T-helper 2 cell treated with Interferon-gamma antibody and Interleukin-4, amounts not matched to agents 5 μg/mL and 100 μg/mL, for 36 hours (primary cell): ENCODE results near the gene DCAF15.
"Not testable (repeated sequence)": the region's sequence is repeated elsewhere in the genome, so short reads cannot be mapped to it uniquely, and the experiment has no call there.

Experiments
- DNase-seq: peaks from one replicate; pipeline ENCODE4 v3.0.0; 2021; ENCODE audit warnings: low spot score
- H3K27ac Mint-ChIP-seq: one replicate; pipeline ENCODE4 v1.8.0; 2021; ENCODE audit warnings: mild to moderate bottlenecking, mixed read lengths
- H3K27me3 Mint-ChIP-seq: one replicate; pipeline ENCODE4 v1.8.0; 2021; ENCODE audit warnings: low read depth, mixed read lengths
- H3K36me3 Mint-ChIP-seq: one replicate; pipeline ENCODE4 v1.8.0; 2021; ENCODE audit warnings: low read depth, mixed read lengths
- H3K4me1 Mint-ChIP-seq: one replicate; pipeline ENCODE4 v1.8.0; 2021; ENCODE audit warnings: low read depth, mixed read lengths
- H3K4me3 Mint-ChIP-seq: one replicate; pipeline ENCODE4 v1.8.0; 2022; ENCODE audit warnings: mild to moderate bottlenecking, moderate library complexity, mixed read lengths
- H3K9me3 Mint-ChIP-seq: one replicate; pipeline ENCODE4 v1.8.0; 2021; ENCODE audit warnings: mixed read lengths

The DCAF15 gene

GRCh38 chr19:13968999-13969398 is 16.7 kb downstream of the DCAF15 start:
- no peak overlapping the region for H3K27ac Mint-ChIP-seq
- no peaks in the 10 kb centered on the region for H3K27me3 Mint-ChIP-seq
- H3K36me3 Mint-ChIP-seq, result peaks cover 16% of the 10 kb centered on the region
- DNase-seq, result no peak
- no peak overlapping the region for H3K4me3 Mint-ChIP-seq
- H3K4me1 Mint-ChIP-seq, result peaks cover 2% of the 10 kb centered on the region
- H3K9me3 Mint-ChIP-seq, result no peaks in the 10 kb centered on the region

DNA sequence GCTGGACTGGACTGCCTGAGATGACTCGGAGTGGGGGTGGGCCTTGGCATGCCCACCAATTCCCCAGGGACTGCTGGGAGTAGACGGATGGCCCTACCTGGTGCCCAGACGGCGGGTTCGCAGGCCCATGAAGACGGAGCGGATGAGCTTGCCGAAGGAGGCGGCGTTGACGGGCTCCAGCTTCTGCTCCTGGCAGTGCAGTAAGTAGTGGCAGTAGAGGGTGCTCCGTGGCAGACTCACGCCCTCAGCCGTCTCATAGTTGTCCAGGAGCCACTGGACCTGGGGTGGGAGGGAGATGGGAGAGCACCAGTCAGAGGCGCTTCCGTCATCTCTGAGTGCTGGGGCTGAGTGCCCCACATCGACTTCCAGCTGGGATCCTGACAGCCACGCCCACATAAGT is 17.6 kb downstream of the DCAF15 start:
- Mint-ChIP-seq H3K27me3 (no peaks in the 10 kb centered on the region), H3K27ac (no peak overlapping the region), H3K4me1 (peaks cover 7% of the 10 kb centered on the region)

GRCh38 chr19:13971868-13972267 is 19.6 kb downstream of the DCAF15 start:
- not testable (repeated sequence) for H3K4me3 Mint-ChIP-seq, H3K27me3 Mint-ChIP-seq, H3K9me3 Mint-ChIP-seq, DNase-seq, H3K27ac Mint-ChIP-seq, H3K4me1 Mint-ChIP-seq
- H3K36me3 Mint-ChIP-seq, result peaks cover 17% of the 10 kb centered on the region

More for the DNA sequence above, 17.6 kb downstream of the DCAF15 start:
- DNase-seq, result no peak
- Mint-ChIP-seq H3K36me3 (peaks cover 18% of the 10 kb centered on the region), H3K4me3 (no peak overlapping the region), H3K9me3 (no peaks in the 10 kb centered on the region)

- Mint-ChIP-seq H3K4me1 (peaks cover 7% of the 10 kb centered on the region), H3K36me3 (peaks cover 17% of the 10 kb centered on the region), H3K9me3 (no peaks in the 10 kb centered on the region), H3K4me3 (no peak overlapping the region), H3K27me3 (no peaks in the 10 kb centered on the region), H3K27ac (no peak overlapping the region)
- DNase-seq, result no peak
These were observed 20.3 kb downstream of the DCAF15 start for GRCh38 chr19:13972368-13973155.

DNA sequence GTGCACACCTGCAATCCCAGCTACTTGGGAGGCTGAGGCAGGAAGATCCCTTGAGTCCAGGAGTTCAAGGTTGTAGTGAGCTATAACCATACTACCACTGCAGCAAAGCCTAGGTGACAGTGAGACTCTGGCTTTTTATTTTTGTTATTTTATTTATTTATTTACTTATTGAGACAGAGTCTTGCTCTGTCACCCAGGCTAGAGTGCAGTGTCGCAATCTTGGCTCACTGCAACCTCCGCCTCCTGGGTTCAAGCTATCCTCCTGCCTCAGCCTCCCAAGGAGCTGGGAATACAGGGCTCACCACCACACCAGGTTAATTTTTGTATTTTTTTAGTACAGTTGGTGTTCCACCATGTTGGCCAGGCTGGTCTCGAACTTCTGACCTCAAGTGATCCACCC is 21.2 kb downstream of the DCAF15 start:
- H3K27me3 Mint-ChIP-seq, H3K4me1 Mint-ChIP-seq, H3K4me3 Mint-ChIP-seq, H3K9me3 Mint-ChIP-seq, DNase-seq, H3K27ac Mint-ChIP-seq: not testable (repeated sequence)
- peaks cover 17% of the 10 kb centered on the region for H3K36me3 Mint-ChIP-seq

GRCh38 chr19:13974073-13974472 is 21.8 kb downstream of the DCAF15 start:
- H3K4me3 Mint-ChIP-seq, result no peak overlapping the region
- no peak for DNase-seq
- peak overlapping the region; percentile 16 for H3K27ac Mint-ChIP-seq
- H3K9me3 Mint-ChIP-seq, result no peaks in the 10 kb centered on the region
- peaks cover 7% of the 10 kb centered on the region for H3K4me1 Mint-ChIP-seq
- H3K27me3 Mint-ChIP-seq, result no peaks in the 10 kb centered on the region
- H3K36me3 Mint-ChIP-seq, result peaks cover 12% of the 10 kb centered on the region

DNA sequence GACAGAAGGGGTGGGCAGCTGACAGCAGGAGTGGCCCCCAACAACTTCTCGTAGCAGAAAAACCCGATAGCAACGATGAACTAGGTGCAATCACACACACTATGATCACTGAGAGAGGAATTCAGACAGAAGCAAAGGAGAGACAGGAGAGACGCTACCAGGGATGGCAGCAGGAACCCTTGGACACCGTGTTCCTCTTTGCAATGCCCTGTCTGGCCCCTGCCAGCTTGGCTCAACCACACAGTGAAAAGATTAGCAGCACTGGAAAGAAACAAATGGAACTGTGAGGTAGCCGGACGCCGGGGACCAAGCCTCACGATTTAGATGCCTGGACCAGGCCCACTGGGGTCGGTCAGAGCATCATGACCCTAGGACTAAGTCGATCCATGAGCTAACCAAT is 23.6 kb downstream of the DCAF15 start:
- no peak for DNase-seq
- Mint-ChIP-seq H3K27ac (peak overlapping the region; percentile 1), H3K9me3 (no peaks in the 10 kb centered on the region), H3K36me3 (peaks cover 11% of the 10 kb centered on the region), H3K4me3 (no peak overlapping the region), H3K27me3 (no peaks in the 10 kb centered on the region), H3K4me1 (peaks cover 7% of the 10 kb centered on the region)

DNA sequence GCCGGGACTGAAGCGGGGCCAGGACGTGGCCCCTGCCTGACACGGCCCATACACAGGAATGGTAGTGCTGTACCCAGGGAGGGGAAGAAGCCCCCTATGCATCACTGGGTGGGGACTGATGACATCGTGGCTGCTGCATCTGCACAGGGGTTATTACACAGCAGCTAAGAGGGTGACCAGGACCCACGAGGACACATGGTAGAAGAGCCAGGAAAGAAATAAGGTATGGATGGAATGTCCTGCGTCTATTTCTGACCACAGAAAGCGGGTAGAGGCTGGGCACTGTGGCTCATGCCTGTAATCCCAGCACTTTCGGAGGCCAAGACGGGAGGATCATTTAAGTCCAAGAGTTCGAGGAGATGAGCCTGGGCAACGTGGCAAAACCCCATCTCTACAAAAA is 24.1 kb downstream of the DCAF15 start:
- Mint-ChIP-seq H3K27ac (peak overlapping the region; percentile 1), H3K36me3 (peaks cover 11% of the 10 kb centered on the region), H3K27me3 (no peaks in the 10 kb centered on the region), H3K4me1 (peaks cover 7% of the 10 kb centered on the region), H3K4me3 (no peak overlapping the region), H3K9me3 (no peaks in the 10 kb centered on the region)
- DNase-seq, result no peak

DNA sequence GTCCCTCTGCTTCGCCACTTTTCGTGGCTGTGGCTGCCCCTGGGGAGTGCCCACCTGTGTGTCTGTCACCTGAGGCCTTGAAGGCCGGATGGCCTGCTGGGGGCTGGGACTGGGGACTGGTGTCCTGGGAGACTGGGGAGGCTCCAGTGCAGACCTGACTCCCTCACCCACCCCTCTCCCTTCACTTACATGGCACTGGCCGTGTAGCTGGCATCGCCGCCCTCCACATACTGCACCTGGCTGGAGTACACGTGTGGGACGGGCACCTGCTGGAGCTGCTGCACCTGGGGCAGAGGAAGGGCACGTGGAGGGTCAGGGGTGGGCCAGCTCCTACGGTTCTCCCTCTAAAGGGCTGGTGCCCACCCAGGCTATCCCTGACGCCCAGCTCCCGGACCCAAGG is 25.5 kb downstream of the DCAF15 start:
- no peak overlapping the region for H3K27ac Mint-ChIP-seq
- DNase-seq, result no peak
- H3K4me1 Mint-ChIP-seq, result peaks cover 14% of the 10 kb centered on the region
- no peak overlapping the region for H3K4me3 Mint-ChIP-seq
- peaks cover 11% of the 10 kb centered on the region for H3K36me3 Mint-ChIP-seq
- no peaks in the 10 kb centered on the region for H3K9me3 Mint-ChIP-seq
- no peaks in the 10 kb centered on the region for H3K27me3 Mint-ChIP-seq

DNA sequence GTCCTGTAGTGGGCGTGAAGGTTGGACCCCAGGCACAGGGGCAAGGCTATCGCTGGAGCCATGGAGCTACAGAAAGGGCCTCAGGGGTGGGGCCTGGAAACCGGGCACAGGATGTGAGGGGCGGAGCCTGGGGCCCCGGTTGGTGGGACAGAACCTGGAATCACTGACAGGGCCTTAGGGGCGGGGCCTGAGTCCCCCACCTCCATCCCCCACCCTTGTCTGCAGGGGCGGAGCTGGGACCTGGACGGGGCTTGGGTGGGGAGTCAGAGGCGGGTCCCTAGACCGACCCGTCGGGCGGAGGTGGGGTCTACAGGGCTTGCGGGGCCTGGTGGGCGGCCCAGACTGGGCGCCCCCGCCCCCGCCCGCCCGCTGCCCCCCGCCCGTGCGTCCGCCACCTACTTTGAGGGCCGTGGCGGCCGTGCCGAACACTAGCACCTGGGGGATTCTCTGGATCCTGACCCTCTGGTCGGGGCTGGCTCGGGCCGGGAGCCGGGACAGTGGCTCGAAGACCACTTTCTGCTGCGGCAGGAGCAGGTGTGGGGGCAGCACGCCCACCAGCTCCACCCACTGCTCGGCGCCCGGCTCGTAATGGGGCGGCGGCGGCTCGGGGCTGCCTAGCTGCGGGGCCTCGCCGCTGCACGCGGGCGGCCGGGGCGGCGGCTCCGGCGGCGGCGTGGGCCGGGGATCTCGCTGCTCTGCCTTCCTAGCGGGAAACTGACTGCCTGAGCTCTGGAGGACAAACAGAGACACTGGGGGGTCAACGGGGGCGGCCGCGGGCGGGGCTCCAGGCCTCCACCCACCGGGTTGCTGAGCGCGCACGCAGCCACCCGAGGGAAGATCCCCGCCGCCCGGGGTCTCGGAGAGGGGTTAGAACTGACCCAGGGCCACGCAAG is 26.3 kb downstream of the DCAF15 start:
- no peak for DNase-seq

DNA sequence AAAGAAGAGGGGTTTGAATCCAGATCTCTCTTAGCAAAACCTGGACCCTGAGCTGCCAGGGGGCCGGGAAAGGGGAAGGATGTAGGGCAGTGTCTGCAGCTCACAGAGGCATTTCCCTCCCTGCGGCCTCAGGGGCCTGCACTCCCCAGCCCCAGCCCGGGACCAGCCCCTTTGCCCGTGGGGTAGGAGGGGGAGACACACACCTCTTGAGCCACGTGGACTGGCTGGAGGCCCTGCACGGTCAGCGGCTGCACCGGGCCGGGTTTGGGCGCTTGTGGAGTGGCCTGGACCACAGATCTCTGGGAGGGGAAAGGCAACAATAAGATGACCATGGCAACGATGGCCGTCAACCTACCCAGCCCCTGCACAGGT is 26.9 kb downstream of the DCAF15 start:
- Mint-ChIP-seq H3K27me3 (no peaks in the 10 kb centered on the region), H3K4me1 (peaks cover 14% of the 10 kb centered on the region), H3K9me3 (no peaks in the 10 kb centered on the region), H3K27ac (no peak overlapping the region), H3K4me3 (no peak overlapping the region), H3K36me3 (peaks cover 5% of the 10 kb centered on the region)
- no peak for DNase-seq

More for the DNA sequence above, 26.3 kb downstream of the DCAF15 start:
- H3K36me3 Mint-ChIP-seq, result peaks cover 8% of the 10 kb centered on the region
- H3K4me3 Mint-ChIP-seq, result no peak overlapping the region
- H3K27me3 Mint-ChIP-seq, result no peaks in the 10 kb centered on the region
- H3K27ac Mint-ChIP-seq, result no peak overlapping the region
- peaks cover 18% of the 10 kb centered on the region for H3K4me1 Mint-ChIP-seq
- H3K9me3 Mint-ChIP-seq, result no peaks in the 10 kb centered on the region

GRCh38 chr19:13979686-13980085 is 27.4 kb downstream of the DCAF15 start:
- peaks cover 11% of the 10 kb centered on the region for H3K4me1 Mint-ChIP-seq
- DNase-seq, result no peak
- no peak overlapping the region for H3K4me3 Mint-ChIP-seq
- no peaks in the 10 kb centered on the region for H3K27me3 Mint-ChIP-seq
- H3K9me3 Mint-ChIP-seq, result no peaks in the 10 kb centered on the region
- no peak overlapping the region for H3K27ac Mint-ChIP-seq
- peaks cover 2% of the 10 kb centered on the region for H3K36me3 Mint-ChIP-seq

GRCh38 chr19:13980340-13980739 is 28.0 kb downstream of the DCAF15 start:
- H3K27me3 Mint-ChIP-seq, result no peaks in the 10 kb centered on the region

GRCh38 chr19:13981021-13981420 is 28.7 kb downstream of the DCAF15 start:
- Mint-ChIP-seq H3K4me1 (peaks cover 21% of the 10 kb centered on the region), H3K27ac (peak overlapping the region; percentile 26), H3K4me3 (no peak overlapping the region), H3K9me3 (no peaks in the 10 kb centered on the region), H3K27me3 (no peaks in the 10 kb centered on the region), H3K36me3 (peaks cover 2% of the 10 kb centered on the region)
- no peak for DNase-seq

More at GRCh38 chr19:13980340-13980739, 28.0 kb downstream of the DCAF15 start:
- Mint-ChIP-seq H3K36me3 (peaks cover 2% of the 10 kb centered on the region), H3K4me1 (peaks cover 16% of the 10 kb centered on the region), H3K9me3 (no peaks in the 10 kb centered on the region), H3K27ac (no peak overlapping the region), H3K4me3 (no peak overlapping the region)
- DNase-seq, result no peak
